GM18868 (cell line): ENCODE data around the gene SHKBP1.
A peak's percentile ranks its signal among the peaks of the same experiment; 100 is the strongest.

ENCODE experiments used
- ATAC-seq: cut with Tn5 transposase; IDR thresholded peaks from one replicate; pipeline ENCODE4 v1.9.1; 2021; ENCODE audit warnings: mild to moderate bottlenecking, moderate library complexity; ENCODE audit not compliant: unreplicated experiment

Gene SHKBP1

DNA sequence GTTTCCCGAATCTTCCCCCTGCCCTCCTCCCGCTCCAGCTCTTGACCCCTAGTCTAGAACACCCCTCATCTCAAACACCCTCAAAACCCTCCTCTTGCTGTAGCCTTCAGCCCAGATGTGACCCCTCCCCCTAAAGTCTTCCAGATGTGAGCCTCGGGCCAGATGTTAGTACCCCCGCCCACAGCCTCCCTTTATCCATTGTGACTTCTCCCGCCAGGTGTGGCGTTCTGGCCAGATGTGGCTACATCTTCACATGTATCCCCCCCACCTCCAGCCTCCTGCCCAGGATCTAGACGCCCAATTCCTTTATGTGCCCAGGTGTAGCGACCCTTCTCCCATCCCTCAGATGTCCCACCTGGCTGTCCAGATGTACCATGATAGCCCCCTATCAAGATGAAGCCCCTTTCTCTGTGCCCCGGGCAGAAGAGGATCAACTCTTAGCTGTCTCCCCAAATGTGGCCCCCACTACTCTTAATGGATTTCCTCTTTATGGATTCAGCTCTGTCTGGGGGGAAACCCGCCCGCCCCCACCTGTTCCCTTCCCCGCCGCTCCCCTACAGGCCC, 24.0 kb downstream of the SHKBP1 start:
- no peak for ATAC-seq

DNA sequence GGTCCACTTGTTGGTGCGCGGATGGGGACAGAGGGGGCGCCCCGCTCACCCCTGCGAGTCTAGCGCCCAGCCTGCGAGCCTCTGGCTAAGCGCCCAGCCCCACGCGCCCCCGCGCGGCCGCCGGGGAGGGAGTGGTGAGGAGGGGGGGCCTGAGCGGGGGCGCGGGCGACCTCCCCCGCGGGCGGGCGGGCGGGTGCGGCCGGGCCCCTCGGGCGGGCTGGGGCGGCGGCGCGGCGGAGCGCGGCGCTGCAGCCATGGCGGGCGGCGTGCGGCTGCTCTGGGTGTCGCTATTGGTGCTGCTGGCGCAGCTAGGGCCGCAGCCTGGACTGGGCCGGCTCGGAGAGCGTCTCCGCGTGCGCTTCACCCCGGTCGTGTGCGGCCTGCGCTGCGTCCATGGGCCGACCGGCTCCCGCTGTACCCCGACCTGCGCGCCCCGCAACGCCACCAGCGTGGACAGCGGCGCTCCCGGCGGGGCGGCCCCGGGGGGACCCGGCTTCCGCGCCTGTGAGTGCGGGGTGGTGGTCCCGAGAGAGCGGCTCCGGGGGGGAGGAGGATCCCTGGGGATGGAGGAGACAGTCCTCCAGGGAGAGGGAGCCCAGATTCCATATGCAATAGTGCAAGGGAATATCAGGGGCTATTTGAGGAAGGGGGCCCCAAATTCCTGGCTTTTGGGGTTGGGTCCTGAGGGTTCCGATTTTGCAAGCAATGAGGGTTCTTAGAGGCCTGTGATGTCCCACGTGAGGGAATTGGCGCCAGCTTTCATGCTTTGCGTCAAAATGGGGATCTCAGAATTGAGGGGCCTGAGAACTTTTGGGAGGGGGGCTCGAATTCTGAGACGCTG, 24.7 kb downstream of the SHKBP1 start, which contains the start of gene LTBP4:
LTBP4 (plus strand) TSS at position 236 of the 841 bp plus-strand sequence; CDS start at position 255, 19 bp downstream.
- ATAC-seq = no peak

DNA sequence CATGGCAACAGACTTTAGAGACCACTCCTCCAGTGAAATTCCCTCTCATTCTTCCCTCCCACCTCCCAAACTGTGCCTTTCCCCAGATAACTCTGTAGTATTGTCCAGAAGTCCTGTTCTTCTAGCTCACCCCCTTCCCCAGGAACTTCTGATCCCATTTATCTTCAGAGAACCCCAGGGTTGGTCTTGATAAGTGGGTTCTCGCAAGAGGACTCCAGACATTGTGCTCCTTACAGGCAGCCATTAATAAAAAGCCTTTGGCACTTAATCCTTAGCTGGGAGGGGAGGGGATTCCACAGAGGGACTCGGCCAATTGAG, 26.4 kb downstream of the SHKBP1 start:
- ATAC-seq = no peak

DNA sequence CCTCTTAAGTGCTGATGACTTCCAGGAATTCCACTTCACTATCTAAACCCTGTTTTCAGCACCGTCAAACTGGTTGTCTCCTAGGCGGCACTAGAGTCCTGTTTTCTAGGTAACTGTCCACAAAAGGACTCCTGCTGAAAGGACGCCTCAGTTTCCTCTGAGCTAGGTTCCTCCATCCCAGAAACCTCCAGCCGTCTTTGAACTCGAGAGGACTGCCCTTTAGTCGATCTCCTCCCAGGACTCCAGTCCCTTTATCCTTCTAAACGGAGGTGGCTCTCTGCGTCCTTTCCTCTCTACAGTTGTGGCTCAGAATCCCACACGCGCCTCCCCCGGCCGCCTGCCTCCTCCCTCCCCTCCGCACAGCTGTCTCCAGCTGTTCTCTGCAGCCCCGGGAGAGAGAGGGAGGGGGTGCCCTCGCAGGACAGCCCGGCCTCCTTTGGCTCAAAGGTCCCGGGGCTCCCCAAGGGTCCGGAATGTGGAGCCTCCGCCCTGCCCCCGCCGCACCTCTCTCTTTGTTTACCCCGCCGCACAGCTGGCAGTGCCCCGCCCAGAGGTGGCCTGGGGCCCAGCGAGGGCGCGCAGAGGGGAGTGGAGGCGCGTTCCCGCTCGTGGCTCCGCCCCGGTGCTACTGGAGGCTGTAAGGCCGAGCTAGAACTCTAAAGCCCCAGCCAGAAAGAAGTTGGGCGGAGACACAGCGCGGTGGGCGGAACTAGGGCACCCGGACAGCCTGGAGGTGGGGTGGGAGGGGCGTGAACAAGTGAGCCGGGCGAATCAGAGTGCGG, 26.9 kb downstream of the SHKBP1 start:
- peak; percentile 72 for ATAC-seq

DNA sequence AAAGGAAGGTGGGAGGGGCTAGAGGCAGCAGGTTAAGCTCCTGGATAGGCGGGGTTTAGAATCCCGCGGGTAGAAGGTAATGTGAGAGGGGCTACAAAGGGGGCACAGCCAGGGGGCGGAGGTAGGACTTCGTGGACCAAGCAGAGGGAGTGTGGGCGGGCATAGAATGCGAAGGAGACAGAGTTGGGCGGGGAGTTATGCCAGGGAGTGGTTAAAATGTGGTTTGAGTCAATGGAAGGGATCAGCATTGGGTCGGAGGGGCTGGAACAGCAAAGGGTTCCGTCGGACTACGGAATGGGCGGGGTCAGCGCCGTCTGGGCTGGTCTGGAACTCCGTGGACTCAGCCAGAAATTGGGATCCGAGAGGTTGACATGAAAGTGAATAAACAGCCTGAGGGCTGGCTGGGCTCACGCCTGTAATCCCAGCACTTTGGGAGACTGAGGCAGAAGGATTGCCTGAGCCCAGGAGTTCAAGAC, 27.5 kb downstream of the SHKBP1 start:
- no peak for ATAC-seq

DNA sequence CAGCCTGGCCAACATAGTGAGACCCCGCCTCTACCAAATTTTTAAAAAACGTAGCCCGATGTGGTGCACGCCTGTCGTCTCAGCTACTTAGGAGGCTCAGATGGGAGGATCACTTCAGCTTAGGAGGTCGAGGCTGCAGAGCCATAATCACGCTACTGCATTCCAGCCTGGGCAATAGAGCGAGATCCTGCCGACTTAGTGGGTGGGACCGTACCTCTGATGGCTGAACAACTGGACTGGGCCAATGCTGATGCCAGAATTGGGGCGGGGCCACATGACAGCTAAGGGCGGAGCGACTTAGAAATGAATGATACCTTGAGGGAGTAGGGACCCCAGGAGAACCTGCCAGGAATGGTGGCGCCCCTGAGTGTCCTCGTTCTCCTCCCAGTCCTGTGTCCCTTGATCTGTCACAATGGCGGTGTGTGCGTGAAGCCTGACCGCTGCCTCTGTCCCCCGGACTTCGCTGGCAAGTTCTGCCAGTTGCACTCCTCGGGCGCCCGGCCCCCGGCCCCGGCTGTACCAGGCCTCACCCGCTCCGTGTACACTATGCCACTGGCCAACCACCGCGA, 28.1 kb downstream of the SHKBP1 start:
- ATAC-seq = no peak

DNA sequence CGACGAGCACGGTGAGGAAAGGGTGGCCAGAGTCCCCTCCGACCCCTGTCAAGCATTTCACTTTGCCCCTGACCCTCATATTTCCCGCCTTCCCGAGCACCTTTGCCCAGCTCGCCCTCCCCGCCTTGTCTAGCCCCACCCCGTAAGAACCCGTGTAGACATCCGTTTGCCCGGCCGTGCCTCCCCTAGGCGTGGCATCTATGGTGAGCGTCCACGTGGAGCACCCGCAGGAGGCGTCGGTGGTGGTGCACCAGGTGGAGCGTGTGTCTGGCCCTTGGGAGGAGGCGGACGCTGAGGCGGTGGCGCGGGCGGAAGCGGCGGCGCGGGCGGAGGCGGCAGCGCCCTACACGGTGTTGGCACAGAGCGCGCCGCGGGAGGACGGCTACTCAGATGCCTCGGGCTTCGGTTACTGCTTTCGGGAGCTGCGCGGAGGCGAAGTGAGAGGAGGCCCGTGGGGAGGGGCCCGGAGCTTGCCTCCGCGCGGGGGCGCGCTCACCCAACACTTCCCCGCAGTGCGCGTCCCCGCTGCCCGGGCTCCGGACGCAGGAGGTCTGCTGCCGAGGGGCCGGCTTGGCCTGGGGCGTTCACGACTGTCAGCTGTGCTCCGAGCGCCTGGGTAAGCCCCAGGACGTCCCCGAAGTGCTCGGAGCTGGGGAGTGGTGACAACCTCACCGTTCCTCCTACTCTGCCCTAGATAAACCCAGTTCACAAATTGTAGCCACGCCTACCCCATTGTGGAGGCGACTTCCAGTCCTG, 28.7 kb downstream of the SHKBP1 start:
- ATAC-seq = no peak

DNA sequence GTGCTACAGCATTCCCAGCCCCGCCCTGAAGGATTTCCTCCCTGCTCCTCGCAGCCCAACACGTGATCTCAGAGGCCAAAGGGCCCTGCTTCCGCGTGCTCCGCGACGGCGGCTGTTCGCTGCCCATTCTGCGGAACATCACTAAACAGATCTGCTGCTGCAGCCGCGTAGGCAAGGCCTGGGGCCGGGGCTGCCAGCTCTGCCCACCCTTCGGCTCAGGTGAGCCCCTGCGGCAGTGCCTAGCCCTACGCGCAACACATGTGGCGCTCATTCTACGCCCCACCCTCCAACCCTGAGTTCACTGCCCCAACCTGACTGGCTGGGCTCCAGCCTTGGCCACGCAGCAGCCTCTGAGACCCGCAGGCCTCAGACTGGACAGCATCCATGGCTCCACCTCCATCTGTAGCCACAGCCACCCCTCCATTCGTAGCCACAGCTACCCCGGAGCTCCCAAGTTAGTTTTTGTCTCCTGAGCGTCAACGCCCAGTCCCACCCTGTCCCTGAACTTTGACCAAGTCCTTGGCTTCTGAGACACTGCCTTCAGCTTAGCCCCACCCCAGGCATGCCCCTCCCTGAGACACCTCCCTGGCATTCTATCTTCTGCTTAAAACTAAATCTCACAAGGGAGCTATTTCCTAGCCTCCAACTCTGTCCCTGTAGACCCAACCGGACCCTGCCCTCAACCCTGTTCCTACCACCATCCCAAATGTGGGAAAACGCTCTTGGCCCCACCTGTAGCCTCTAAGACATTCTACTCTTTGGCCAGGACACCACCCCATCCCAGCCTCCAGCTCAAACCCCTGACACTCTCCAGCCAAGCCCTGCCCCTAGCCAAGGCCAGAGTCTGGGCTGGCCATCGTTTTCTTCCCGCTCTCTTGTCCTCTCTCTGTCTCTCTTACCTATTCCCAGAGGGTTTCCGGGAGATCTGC, 30.9 kb downstream of the SHKBP1 start:
- no peak for ATAC-seq

DNA sequence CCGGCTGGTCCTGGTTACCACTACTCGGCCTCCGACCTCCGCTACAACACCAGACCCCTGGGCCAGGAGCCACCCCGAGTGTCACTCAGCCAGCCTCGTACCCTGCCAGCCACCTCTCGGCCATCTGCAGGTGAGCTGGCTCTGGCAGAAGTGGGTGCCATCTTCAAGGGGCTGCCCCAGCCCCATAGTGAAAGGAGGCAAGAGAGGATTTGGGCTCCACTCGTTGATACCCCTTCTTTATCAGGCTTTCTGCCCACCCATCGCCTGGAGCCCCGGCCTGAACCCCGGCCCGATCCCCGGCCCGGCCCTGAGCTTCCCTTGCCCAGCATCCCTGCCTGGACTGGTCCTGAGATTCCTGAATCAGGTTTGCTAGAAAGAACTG, 31.6 kb downstream of the SHKBP1 start:
- ATAC-seq = no peak

DNA sequence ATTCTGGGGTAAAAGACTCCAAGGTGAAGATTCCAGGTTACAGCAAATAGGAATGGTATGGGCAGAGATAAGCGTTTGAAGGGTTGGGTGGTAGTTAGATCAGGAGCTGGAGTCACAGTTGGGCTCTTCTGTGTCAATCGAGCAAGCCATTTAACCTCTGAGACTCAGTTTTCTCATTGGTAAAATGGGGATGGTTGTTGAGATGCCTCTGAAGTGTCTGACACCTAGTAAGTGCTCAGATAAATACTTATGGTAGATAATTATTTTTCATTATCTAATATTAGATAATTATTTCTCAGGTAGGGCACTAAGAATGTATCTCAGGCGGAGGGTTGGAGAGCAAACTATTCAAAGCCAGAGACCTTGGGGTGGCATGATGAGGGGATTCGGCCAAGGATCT, 32.3 kb downstream of the SHKBP1 start:
- no peak for ATAC-seq

DNA sequence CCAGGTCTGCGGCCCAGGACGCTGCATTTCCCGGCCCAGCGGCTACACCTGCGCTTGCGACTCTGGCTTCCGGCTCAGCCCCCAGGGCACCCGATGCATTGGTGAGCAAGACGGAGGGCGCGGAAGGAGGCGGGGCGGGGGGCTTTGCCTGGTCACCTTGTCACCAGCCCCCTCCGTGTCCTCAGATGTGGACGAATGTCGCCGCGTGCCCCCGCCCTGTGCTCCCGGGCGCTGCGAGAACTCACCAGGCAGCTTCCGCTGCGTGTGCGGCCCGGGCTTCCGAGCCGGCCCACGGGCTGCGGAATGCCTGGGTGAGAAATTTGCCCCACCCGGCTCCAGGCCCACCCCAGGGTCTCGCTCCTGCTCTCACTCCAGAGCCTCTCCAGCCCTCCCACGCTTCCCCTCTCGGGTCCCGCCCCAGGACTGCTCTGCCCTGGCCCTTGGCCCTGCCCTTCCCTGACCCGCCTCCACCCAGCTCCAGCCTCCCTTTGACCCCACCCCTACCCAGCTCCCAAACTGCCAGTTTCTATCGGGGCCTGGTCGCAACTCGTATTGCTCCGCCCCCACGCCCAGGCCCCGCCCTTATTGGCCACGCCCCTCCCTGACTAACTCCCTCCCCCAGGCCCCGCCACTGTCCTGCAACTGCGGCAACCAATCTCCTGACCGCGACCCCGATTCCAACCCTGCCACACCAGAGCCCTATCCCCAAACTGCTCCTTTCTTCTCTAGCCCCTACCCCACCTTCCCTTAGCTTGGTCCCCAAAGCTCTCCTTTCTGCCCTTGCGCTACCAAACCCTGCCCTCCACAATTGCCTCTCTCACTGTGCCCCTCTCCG, 33.1 kb downstream of the SHKBP1 start:
- peak; percentile 51 for ATAC-seq

DNA sequence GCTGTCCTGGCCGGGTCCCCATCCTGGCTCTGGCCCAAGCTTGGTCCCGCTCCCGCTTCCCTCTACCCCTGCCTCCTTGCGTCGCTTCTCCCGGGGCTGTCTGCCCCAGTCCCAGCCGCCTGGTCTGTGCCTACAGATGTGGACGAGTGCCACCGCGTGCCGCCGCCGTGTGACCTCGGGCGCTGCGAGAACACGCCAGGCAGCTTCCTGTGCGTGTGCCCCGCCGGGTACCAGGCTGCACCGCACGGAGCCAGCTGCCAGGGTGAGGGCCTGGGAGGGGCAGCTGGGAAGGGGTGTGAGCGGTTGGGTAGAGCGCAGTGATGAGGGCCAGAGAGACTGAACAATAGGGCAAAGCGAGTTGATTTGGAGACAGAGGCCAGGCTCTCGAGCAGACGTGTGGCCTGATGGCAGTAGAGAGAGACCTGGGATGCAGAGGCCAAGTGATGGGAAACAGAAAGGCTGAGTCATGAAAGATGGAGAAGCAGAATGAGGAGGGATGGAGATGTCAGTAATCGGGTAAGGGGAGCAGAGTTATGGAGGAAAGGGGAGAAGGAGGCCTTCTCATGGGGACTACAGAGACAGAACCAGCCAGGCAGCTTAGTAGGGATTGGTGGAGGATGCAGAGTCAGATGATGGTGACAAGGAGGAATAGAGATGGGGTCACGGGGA, 33.9 kb downstream of the SHKBP1 start:
- ATAC-seq = no peak

DNA sequence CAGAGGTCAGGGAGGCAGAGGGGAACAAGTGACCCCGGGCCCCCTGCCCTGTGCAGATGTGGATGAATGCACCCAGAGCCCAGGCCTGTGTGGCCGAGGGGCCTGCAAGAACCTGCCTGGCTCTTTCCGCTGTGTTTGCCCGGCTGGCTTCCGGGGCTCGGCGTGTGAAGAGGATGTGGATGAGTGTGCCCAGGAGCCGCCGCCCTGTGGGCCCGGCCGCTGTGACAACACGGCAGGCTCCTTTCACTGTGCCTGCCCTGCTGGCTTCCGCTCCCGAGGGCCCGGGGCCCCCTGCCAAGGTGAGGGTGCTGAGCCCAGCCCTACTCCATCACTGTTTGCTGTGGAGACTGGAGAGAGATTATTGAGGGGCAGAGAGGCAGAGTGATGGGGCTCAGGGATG, 34.4 kb downstream of the SHKBP1 start:
- ATAC-seq = no peak

DNA sequence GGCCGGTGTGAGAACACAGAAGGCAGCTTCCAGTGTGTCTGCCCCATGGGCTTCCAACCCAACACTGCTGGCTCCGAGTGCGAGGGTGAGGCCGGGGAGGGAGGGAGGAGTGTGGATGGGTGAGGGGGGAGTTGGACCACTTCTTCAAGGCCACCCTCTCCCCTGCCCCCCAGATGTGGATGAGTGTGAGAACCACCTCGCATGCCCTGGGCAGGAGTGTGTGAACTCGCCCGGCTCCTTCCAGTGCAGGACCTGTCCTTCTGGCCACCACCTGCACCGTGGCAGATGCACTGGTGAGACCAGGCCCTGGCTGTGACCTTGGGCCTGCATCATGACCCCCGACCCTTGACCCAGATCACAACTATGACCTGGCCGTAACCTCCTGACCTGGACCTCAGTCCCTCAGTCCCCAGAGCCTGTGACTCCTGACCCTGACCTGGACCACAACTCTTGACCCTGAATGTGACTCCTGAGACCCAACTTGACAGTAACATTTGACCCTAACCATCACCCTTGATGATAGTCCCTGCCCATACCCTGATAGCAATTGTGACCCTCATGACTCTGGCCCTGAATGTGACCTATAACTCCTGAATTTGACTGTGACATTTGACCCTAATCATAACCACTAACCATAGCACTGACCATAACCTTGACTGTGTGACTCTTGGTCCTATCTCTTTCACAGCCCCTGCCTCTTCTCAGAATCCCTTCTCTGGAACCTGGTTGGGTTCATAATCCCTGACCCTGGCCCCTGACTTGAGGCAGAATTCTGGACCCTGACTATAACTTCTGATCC, 35.4 kb downstream of the SHKBP1 start:
- ATAC-seq = no peak

DNA sequence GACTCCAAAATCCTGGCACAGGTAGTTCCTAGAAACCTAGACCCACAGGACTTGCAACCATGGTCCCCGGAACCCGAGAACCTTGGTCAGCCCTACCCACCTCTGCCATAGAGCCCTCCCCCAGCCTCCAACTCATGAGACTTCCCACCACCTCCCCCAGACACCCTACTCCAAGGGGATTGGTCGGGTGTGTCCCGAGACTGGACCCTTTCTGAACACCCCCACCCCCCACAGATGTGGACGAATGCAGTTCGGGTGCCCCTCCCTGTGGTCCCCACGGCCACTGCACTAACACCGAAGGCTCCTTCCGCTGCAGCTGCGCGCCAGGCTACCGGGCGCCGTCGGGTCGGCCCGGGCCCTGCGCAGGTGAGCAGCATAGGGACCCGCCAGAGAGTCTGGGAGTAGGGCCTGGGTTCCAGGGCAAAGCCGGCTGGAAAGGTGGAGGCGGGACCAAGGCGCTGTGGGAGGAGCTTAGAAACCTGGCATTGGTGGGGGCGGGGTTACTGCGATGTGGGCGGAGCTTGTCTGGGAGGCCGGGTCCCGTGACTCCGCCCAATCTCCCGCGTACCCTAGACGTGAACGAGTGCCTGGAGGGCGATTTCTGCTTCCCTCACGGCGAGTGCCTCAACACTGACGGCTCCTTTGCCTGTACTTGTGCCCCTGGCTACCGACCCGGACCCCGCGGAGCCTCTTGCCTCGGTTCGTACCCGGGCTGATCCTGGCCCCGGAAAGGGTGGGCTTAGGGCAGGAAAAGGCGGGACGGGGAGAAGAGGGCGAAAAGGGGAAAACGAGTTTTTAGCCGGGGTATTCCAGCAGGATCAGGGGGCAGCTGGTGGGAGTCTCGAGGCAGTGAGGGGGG, 36.4 kb downstream of the SHKBP1 start:
- ATAC-seq = no peak
